HCT116 (cell line): ENCODE measurements around the gene MGRN1.

Experiments
- EZH2 ChIP-seq: fragments of 200-600 bp; sonication (generic); IDR thresholded peaks from 2 replicates; pipeline ENCODE4 v1.6.1; 2017; ENCODE audit warnings: antibody characterized with exemption, mixed run types
- EZH2phosphoT487 ChIP-seq: fragments of 200-600 bp; IDR thresholded peaks from 2 replicates; pipeline ENCODE4 v1.6.1; 2018; ENCODE audit warnings: antibody characterized with exemption, borderline replicate concordance
- JUND ChIP-seq: IDR thresholded peaks from 2 replicates; pipeline ENCODE4 v1.6.1; 2012
- POLR2A ChIP-seq: IDR thresholded peaks from 2 replicates; pipeline ENCODE4 v1.7.0; 2011; ENCODE audit warnings: borderline replicate concordance; ENCODE audit not compliant: insufficient read depth, insufficient read length; ENCODE audit errors: extremely low read depth
- POLR2AphosphoS5 ChIP-seq: IDR thresholded peaks from 2 replicates; pipeline ENCODE4 v1.6.1; 2011; ENCODE audit warnings: mild to moderate bottlenecking, low read depth, low read length, moderate library complexity
- SRF ChIP-seq: IDR thresholded peaks from 2 replicates; pipeline ENCODE4 v1.6.1; 2012; ENCODE audit warnings: low read depth
- TF ChIP-seq, protein P1 (sequence below), 3 experiments: fragments of 200-600 bp in 1 of 3; sonication (generic) in 1 of 3; IDR thresholded peaks in 2 of 3; conservative IDR thresholded peaks in 1 of 3; 2 replicates each; pipeline ENCODE4 v1.5.1; 2012 to 2017; ENCODE audit warnings: low read depth in 2 of 3, low read length in 2 of 3, antibody characterized with exemption in 1 of 3, borderline replicate concordance in 1 of 3, control low read depth in 1 of 3, mild to moderate bottlenecking in 1 of 3, mixed read lengths in 1 of 3, mixed run types in 1 of 3, moderate library complexity in 1 of 3; ENCODE audit not compliant: insufficient read depth in 1 of 3
- TF ChIP-seq, protein P2 (sequence below): IDR thresholded peaks from 2 replicates; pipeline ENCODE4 v1.6.1; 2012

DNA sequence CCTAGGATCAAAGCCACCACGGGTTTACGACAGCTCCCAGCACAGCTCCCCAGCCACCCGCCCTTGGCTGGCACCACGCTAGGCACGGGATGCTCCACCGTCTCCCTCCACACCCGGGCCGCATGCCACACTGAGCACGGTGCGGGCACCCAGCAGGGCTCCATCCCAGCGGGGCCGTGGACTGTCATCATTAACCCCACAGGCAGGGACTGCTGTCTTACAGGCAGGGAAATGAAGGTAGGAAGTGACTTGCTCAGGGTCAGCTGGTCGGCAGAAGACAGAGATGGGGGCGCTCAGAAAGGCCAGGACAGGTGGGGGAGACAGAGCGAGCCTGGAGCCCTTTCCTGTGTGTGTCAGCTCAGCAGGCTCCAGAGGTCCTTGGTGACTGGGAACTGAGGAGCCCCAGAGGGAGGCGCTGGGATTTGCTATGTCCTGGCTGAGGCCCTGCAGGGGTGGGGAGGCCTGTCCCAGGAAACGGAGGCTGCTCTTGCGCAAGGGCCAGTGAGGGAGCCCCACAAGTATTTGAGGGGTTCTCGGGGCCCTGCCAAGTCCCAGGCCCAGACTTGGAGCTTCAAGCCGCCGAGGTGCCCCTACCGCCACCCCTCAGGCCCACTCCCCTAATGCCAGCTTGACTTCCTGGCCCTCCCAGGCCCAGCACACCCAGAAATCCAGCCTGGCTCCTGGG is 13.1 kb upstream of the MGRN1 start:
- TF ChIP-seq SRF (no peak), EZH2 (no peak), JUND (no peak), POLR2A (no peak), POLR2AphosphoS5 (no peak), EZH2phosphoT487 (no peak)
- TF ChIP-seq, protein P1, sequence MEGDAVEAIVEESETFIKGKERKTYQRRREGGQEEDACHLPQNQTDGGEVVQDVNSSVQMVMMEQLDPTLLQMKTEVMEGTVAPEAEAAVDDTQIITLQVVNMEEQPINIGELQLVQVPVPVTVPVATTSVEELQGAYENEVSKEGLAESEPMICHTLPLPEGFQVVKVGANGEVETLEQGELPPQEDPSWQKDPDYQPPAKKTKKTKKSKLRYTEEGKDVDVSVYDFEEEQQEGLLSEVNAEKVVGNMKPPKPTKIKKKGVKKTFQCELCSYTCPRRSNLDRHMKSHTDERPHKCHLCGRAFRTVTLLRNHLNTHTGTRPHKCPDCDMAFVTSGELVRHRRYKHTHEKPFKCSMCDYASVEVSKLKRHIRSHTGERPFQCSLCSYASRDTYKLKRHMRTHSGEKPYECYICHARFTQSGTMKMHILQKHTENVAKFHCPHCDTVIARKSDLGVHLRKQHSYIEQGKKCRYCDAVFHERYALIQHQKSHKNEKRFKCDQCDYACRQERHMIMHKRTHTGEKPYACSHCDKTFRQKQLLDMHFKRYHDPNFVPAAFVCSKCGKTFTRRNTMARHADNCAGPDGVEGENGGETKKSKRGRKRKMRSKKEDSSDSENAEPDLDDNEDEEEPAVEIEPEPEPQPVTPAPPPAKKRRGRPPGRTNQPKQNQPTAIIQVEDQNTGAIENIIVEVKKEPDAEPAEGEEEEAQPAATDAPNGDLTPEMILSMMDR (IDR thresholded peaks at IDR 0.05 in 2 of 3, conservative IDR thresholded peaks at IDR 0.05 in 1 of 3; ENCODE audit: borderline replicate concordance in 1 of 3, insufficient read depth in 1 of 3, low read depth in 2 of 3, low read length in 2 of 3), result no peak
- TF ChIP-seq, protein P2, sequence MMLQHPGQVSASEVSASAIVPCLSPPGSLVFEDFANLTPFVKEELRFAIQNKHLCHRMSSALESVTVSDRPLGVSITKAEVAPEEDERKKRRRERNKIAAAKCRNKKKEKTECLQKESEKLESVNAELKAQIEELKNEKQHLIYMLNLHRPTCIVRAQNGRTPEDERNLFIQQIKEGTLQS, result no peak
